GM18502 (cell line): Measurements from ENCODE around the gene APCDD1.

Experiments
- ATAC-seq: cut with Tn5 transposase; IDR thresholded peaks from one replicate; pipeline ENCODE4 v1.9.1; 2021; ENCODE audit warnings: mild to moderate bottlenecking; ENCODE audit not compliant: unreplicated experiment, poor library complexity

APCDD1 gene

GRCh38 chr18:10430677-10431076 is 23.8 kb upstream of the APCDD1 start:
- no peak for ATAC-seq

- ATAC-seq: no peak
Measured at GRCh38 chr18:10431680-10432079, 22.8 kb upstream of the APCDD1 start.

- no peak for ATAC-seq
Measured at GRCh38 chr18:10432781-10433180, 21.7 kb upstream of the APCDD1 start.

- ATAC-seq: no peak
Measured at GRCh38 chr18:10436160-10436559, 18.3 kb upstream of the APCDD1 start.

- ATAC-seq: no peak
Measured at GRCh38 chr18:10437837-10438236, 16.6 kb upstream of the APCDD1 start.

- no peak for ATAC-seq
Measured at GRCh38 chr18:10439898-10440297, 14.5 kb upstream of the APCDD1 start.

GRCh38 chr18:10440884-10441283 is 13.6 kb upstream of the APCDD1 start:
- ATAC-seq: no peak

- ATAC-seq: no peak
Measured at GRCh38 chr18:10441472-10441871, 13.0 kb upstream of the APCDD1 start.

- no peak for ATAC-seq
Measured at GRCh38 chr18:10442551-10442971, 11.9 kb upstream of the APCDD1 start.

- ATAC-seq: no peak
Measured at GRCh38 chr18:10443001-10443400, 11.4 kb upstream of the APCDD1 start.

- ATAC-seq: no peak
Measured at GRCh38 chr18:10444314-10445006, 10.0 kb upstream of the APCDD1 start.

- ATAC-seq: no peak
Measured at GRCh38 chr18:10449396-10449795, 5.0 kb upstream of the APCDD1 start.

GRCh38 chr18:10450986-10451385 is 3.4 kb upstream of the APCDD1 start:
- ATAC-seq: no peak

- ATAC-seq: no peak
Measured at GRCh38 chr18:10453261-10453805, 1.1 kb upstream of the APCDD1 start.

GRCh38 chr18:10454681-10455557 is 484 bp downstream of the APCDD1 start:
- ATAC-seq: no peak

GRCh38 chr18:10455726-10456453 is 1.5 kb downstream of the APCDD1 start:
- no peak for ATAC-seq

- ATAC-seq: no peak
Measured at GRCh38 chr18:10456718-10457117, 2.3 kb downstream of the APCDD1 start.

GRCh38 chr18:10457128-10457527 is 2.7 kb downstream of the APCDD1 start:
- ATAC-seq: no peak

GRCh38 chr18:10457767-10458166 is 3.3 kb downstream of the APCDD1 start:
- ATAC-seq: no peak

- no peak for ATAC-seq
Measured at GRCh38 chr18:10458691-10459090, 4.3 kb downstream of the APCDD1 start.

- no peak for ATAC-seq
Measured at GRCh38 chr18:10459587-10459986, 5.2 kb downstream of the APCDD1 start.
